Measurements from ENCODE around the gene COL13A1. TPM values are rescaled to one million over a fixed set of nuclear protein-coding genes. Genes with fewer than 3 reads are reported as not detected.

COL13A1 gene
- total and polyA plus RNA-seq, 2 of the 8 experiments (the other 6 are each of a cell fraction or from before 2014, with no cell fraction given): 2.6 to 5.2 TPM

DNA sequence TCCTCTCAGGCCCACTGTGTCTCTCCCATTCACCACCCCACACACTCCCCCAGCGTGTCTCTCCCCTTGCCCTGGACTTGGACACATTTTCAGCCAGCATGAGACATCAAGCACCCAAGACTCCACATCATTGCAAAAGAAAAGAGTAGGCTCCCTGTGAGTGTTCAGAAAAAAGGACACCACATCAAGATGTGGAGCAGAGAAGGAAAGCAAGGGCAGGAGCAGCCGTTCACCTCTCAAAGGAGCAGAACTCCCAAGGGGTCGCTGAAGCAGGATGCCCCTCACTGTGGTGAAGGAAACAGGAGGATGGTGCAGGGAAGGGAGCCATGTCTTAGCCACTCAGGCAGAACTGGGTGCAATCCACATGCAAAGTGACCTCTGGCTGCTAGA is 161.0 kb downstream of the COL13A1 start:
- Histone ChIP-seq H4K5ac (ENCODE audit: insufficient read length, low read depth, low read length) (no peak overlapping the region), H3K18ac (ENCODE audit: extremely low read depth, low read length) (no peak overlapping the region), H2BK5ac (ENCODE audit: low read depth, low read length) (no peak overlapping the region), H3K9ac (replicated peaks in 1 of 4; ENCODE audit: extremely low read depth in 1 of 4, low read depth in 3 of 4, low read length in 3 of 4) (no peak overlapping the region; a peak in 1 of 7 replicates), H4K8ac (ENCODE audit: extremely low read depth, insufficient read depth, low read length) (no peak overlapping the region), H3K4ac (replicated peaks; ENCODE audit: insufficient read length, low read depth, low read length) (no peak overlapping the region), H3K79me1 (ENCODE audit: low read depth, low read length) (no peaks in the 10 kb centered on the region), H3K27me3 (replicated peaks in 1 of 4; ENCODE audit: control insufficient read depth in 3 of 4, extremely low read depth in 1 of 4, insufficient read depth in 3 of 4, low read length in 3 of 4) (peaks cover 0 to under 1% (median 0%) of the 10 kb centered on the region in 4 experiments; a peak in 1 of 7 replicates), H3K4me1 (replicated peaks in 1 of 4; ENCODE audit: control insufficient read depth in 3 of 4, insufficient read depth in 4 of 4, low read length in 3 of 4) (peaks cover 0 to 3% (median 0%) of the 10 kb centered on the region in 4 experiments; a peak in 1 of 7 replicates), H2BK120ac (replicated peaks; ENCODE audit: low read depth, low read length) (no peak overlapping the region), H3K79me2 (ENCODE audit: control insufficient read depth in 1 of 2, insufficient read depth in 2 of 2, low read length in 2 of 2) (no peaks in the 10 kb centered on the region), H3K23ac (ENCODE audit: insufficient read length) (no peak overlapping the region), H3K4me2 (ENCODE audit: insufficient read depth in 1 of 2, low read depth in 2 of 2, low read length in 2 of 2) (no peak overlapping the region), H3K27ac (ENCODE audit: low read depth, low read length) (no peak overlapping the region), H4K91ac (replicated peaks; ENCODE audit: insufficient read length, low read length) (no peak overlapping the region), H2BK12ac (ENCODE audit: low read depth, low read length) (no peak overlapping the region), H2BK20ac (ENCODE audit: low read length) (no peak overlapping the region), H4K20me1 (replicated peaks in 1 of 2; ENCODE audit: control insufficient read depth in 1 of 2, insufficient read depth in 2 of 2, low read length in 2 of 2) (no peaks in the 10 kb centered on the region), H2AFZ (ENCODE audit: low read length) (no peak overlapping the region), H3K23me2 (ENCODE audit: low read depth, low read length) (no peaks in the 10 kb centered on the region), H3K36me3 (ENCODE audit: control insufficient read depth in 2 of 4, insufficient read depth in 4 of 4, low read length in 3 of 4) (no peaks in the 10 kb centered on the region), H2AK5ac (ENCODE audit: low read depth, low read length) (no peak overlapping the region), H2BK15ac (ENCODE audit: low read length) (no peak overlapping the region), H3K56ac (replicated peaks; ENCODE audit: insufficient read length, low read depth, low read length) (no peak overlapping the region), H3K14ac (ENCODE audit: insufficient read length) (no peak overlapping the region), H3K4me3 (ENCODE audit: extremely low read depth in 1 of 4, insufficient read depth in 2 of 4, low read depth in 3 of 4, low read length in 4 of 4) (no peak overlapping the region), H3K9me3 (ENCODE audit: insufficient read depth in 2 of 2, low read depth in 1 of 2, low read length in 1 of 2) (no peaks in the 10 kb centered on the region)
- ChIA-PET CTCF (ENCODE audit: partially characterized antibody) (interaction anchor here (0.7 to 8.4 kb wide), 10 partner anchors 8 to 176 kb away, joined by 3 to 92 read pairs (median 6); no protein-coding TSS in a partner anchor), POLR2A (ENCODE audit: partially characterized antibody) (no interaction called here)
- no peak for TF ChIP-seq GTF2F1 (IDR thresholded peaks at IDR 0.05; ENCODE audit: borderline replicate concordance, low read depth, low read length)
- no peak for TF ChIP-seq EP300 (IDR thresholded peaks at IDR 0.05; ENCODE audit: borderline replicate concordance in 1 of 2, low read depth in 2 of 2, low read length in 2 of 2)
- TF ChIP-seq, protein P1, sequence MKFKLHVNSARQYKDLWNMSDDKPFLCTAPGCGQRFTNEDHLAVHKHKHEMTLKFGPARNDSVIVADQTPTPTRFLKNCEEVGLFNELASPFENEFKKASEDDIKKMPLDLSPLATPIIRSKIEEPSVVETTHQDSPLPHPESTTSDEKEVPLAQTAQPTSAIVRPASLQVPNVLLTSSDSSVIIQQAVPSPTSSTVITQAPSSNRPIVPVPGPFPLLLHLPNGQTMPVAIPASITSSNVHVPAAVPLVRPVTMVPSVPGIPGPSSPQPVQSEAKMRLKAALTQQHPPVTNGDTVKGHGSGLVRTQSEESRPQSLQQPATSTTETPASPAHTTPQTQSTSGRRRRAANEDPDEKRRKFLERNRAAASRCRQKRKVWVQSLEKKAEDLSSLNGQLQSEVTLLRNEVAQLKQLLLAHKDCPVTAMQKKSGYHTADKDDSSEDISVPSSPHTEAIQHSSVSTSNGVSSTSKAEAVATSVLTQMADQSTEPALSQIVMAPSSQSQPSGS (IDR thresholded peaks at IDR 0.05; ENCODE audit: low read length): no peak
- WGBS, 2 experiments (ENCODE audit: extremely low coverage in 1 of 2, insufficient coverage in 1 of 2, insufficient read length in 1 of 2, insufficient replicate concordance in 2 of 2, low coverage in 1 of 2, low lambda C conversion rate in 2 of 2, missing lambda C conversion rate in 1 of 2): 100% methylated on average over 2 of the region's 3 CpGs; no CpG with 5 or more reads in 1 of the 2 experiments
- DNase-seq (ENCODE audit: low read depth in 1 of 2, low spot score in 2 of 2) (no peak), FAIRE-seq (no peak)

Measured in H1 (cell line).